ENCODE measurements around the gene MORN1.

GRCh38 chr1:2340918-2341254 lies 50.5 kb downstream of the MORN1 start:
- TF ChIP-seq, protein P1, sequence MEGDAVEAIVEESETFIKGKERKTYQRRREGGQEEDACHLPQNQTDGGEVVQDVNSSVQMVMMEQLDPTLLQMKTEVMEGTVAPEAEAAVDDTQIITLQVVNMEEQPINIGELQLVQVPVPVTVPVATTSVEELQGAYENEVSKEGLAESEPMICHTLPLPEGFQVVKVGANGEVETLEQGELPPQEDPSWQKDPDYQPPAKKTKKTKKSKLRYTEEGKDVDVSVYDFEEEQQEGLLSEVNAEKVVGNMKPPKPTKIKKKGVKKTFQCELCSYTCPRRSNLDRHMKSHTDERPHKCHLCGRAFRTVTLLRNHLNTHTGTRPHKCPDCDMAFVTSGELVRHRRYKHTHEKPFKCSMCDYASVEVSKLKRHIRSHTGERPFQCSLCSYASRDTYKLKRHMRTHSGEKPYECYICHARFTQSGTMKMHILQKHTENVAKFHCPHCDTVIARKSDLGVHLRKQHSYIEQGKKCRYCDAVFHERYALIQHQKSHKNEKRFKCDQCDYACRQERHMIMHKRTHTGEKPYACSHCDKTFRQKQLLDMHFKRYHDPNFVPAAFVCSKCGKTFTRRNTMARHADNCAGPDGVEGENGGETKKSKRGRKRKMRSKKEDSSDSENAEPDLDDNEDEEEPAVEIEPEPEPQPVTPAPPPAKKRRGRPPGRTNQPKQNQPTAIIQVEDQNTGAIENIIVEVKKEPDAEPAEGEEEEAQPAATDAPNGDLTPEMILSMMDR (IDR thresholded peaks at IDR 0.05) = no peak
- TF ChIP-seq CHD2 (IDR thresholded peaks at IDR 0.05; ENCODE audit: low read length, partially characterized antibody) (no peak), RXRA (IDR thresholded peaks at IDR 0.05; ENCODE audit: borderline replicate concordance, low read depth) (no peak), TCF12 (IDR thresholded peaks at IDR 0.05) (no peak), FOXM1 (IDR thresholded peaks at IDR 0.05; ENCODE audit: low read depth) (no peak), TAF1 (IDR thresholded peaks at IDR 0.05; ENCODE audit: borderline replicate concordance, low read depth, low read length) (no peak), POLR2AphosphoS5 (IDR thresholded peaks at IDR 0.05; ENCODE audit: low read depth, low read length) (no peak), SIN3A (IDR thresholded peaks at IDR 0.05; ENCODE audit: borderline replicate concordance, low read depth, low read length) (no peak), YY1 (IDR thresholded peaks at IDR 0.05; ENCODE audit: low read depth) (no peak), PBX3 (IDR thresholded peaks at IDR 0.05) (no peak), JUND (IDR thresholded peaks at IDR 0.05) (no peak), MEF2A (IDR thresholded peaks at IDR 0.05; ENCODE audit: borderline replicate concordance, low read depth) (no peak), RCOR1 (IDR thresholded peaks at IDR 0.05; ENCODE audit: low read length) (no peak)
- TF ChIP-seq, protein P2, sequence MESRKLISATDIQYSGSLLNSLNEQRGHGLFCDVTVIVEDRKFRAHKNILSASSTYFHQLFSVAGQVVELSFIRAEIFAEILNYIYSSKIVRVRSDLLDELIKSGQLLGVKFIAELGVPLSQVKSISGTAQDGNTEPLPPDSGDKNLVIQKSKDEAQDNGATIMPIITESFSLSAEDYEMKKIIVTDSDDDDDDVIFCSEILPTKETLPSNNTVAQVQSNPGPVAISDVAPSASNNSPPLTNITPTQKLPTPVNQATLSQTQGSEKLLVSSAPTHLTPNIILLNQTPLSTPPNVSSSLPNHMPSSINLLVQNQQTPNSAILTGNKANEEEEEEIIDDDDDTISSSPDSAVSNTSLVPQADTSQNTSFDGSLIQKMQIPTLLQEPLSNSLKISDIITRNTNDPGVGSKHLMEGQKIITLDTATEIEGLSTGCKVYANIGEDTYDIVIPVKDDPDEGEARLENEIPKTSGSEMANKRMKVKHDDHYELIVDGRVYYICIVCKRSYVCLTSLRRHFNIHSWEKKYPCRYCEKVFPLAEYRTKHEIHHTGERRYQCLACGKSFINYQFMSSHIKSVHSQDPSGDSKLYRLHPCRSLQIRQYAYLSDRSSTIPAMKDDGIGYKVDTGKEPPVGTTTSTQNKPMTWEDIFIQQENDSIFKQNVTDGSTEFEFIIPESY (IDR thresholded peaks at IDR 0.05; ENCODE audit: borderline replicate concordance, low read depth) = no peak

Measured in SK-N-SH (cell line).